NCI-H2227 (cell line): Measurements from ENCODE around the gene SCUBE1.
"Not testable (repeated sequence)": the region's sequence is repeated elsewhere in the genome, so short reads cannot be mapped to it uniquely, and the experiment has no call there.

Experiments
- DNase-seq: peaks from one replicate; lab custom pipeline; 2025; ENCODE audit not compliant: unreplicated experiment; lab: John Stamatoyannopoulos, UW

SCUBE1 gene

DNA sequence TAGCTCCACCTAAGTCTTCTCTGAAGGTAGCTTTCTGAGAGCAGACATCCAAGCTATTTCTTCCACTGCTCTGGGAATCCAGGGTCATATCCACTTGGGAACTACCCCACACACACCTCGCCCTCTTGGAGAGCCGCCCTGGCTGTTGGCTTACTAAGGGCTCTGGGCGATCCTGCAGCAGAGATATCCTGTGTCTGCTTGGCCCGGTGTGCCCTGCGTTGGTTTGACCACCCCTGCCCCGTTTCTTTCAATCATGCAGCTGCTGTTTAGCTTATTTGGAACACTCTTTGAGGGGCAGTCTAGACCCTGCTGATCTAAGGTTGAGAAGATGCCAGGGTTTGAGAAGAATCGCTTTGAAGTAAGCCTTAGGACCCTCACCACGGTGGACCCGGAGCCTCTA is 17.4 kb upstream of the SCUBE1 start:
- no peak for DNase-seq

DNA sequence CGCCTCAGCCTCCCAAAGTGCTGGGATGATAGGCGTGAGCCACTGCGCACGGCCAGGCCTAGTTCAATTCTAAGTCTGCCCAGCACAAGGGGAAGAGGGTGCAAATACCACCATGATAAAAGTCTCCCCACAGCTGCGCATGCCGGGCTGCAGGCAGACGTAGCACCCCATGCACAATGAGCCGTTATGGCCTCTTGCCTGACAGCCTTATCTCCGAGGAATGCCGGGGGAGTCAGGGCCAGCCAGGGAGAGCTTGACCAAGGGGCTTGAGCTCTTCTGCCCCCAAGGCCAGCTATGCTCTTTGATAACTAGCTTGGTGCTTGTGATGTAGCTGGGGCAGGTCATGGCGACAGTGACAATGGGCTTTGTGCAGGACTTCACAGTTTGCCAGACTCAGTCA is 13.7 kb upstream of the SCUBE1 start:
- no peak for DNase-seq

DNA sequence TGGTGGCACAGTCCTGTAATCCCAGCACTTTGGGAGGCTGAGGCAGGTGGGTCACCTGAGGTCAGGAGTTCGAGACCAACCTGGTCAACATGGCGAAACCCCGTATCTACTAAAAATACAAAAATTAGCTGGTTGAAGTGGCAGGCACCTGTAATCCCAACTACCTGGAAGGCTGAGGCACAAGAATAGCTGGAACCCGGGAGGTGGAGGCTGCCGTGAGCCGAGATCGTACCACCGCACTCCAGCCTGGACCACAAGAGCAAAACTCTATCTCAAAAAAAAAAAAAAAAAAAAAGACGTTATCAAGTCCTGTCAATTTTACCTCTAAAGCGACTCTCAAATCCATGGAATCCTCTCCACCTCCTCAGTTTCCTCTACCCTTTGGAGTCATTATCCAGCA is 12.5 kb upstream of the SCUBE1 start:
- not testable (repeated sequence) for DNase-seq

GRCh38 chr22:43351966-43352345 is 8.8 kb upstream of the SCUBE1 start:
- DNase-seq: no peak

GRCh38 chr22:43349636-43350035 is 6.5 kb upstream of the SCUBE1 start:
- DNase-seq: no peak

DNA sequence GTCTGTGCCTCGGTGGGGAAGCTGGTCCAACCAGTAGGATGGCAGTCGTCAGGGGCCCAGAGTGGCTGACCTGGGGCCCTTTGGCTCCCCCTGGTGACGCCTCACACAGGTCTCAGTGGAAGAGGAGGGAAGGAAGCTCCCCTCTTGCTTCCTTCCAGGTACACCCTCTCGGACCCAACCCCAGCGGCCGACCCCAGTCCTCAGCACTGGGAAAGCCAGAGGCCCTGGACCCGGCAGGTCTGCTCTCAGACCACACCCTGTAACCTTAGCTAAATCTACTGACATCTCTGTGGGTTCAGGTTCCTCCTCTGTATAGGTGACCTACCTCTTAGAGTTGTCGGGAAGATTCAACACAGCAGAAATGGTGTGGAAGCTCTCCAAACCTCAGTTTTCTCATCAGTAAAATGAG is 3.4 kb upstream of the SCUBE1 start:
- no peak for DNase-seq

DNA sequence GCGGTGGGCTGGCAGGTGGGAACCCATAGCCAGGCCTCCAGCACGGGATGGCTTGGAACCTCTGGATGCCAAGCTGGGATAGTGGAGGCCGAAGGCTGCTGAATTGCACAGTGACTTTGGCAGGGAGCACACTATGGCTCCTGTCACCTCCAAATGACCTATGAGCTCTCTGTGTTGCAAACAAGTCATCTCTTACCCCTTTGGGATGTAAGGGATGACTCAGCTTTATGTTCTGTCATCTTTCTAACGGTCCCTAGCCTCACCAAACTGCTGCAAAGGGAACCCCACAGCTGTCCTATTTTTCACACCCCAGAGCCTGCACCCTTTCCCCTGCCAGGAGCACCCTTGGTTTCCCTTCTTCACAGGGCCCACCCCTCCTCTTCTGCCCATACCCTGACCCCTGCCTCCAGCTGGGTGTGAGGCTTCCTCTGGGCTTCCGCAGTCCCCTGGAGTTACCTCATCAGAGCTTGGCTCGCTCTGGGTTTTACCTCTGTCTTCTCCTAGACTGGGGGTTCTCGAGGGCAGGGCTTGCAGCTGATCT is 2.7 kb upstream of the SCUBE1 start:
- DNase-seq: no peak

DNA sequence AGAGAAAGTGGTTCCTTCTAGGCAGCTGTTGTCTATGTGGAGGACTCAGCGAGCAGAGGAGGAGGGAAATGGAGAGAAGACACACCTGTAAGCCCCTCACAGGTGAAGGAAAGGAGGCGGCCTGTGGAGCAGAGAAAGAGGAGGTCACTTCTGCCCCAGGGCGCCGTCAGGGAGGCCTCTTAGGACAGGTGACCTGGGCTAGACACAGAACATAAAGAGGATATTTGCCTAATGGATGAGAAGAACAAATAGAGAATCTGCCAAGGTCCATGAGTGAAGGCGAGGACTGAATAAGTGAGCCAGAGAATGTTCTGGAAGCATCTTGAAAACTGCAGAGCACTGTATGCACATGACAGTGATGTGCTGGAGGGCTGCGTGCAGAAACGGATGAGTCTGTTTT is 2.2 kb upstream of the SCUBE1 start:
- DNase-seq: no peak

- no peak for DNase-seq
Observed at GRCh38 chr22:43344520-43344787, 1.3 kb upstream of the SCUBE1 start.

DNA sequence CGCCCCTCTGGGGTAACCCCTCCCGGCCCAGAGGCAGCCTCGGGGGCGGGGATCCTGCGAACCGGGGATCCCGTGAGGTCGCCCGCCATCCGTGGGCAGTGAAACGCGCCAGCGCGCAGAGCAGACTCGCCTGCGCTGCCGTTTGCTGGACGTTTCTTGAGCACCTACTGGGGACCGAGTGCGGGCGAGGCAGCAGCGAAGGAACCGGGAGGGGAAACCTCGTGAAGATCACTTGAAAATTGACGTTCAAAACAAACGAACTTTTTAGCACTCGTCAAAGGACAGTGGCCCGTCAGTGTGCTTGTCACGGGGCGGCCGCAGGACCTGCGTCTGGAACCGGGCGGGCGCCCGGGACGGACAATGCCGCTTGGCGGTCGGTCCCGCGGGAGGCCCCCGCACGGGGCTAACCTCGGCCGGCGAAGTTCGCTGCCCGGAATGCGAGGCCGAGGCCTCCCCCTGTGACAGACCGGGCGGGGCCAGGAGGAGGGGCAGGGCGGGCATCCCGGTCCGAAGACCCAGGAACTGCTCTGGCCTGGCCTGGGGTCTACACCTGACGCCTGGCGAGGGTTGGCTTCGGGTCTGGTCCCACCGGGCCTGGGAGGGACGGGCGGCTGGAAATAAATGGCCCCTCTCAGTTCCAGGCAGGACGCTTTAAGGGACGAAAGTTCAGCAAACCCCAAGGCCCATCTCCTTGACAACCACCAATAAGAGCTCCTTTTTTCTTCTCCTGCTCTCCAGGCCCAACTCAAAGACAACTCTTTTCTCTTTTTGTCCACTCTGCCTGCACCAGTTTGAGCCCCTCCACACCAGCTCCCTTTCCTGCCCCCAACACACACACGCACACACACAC is 723 bp upstream of the SCUBE1 start:
- DNase-seq: no peak

GRCh38 chr22:43342347-43343261 is 568 bp downstream of the SCUBE1 start:
- no peak for DNase-seq

GRCh38 chr22:43341565-43341964 is 1.6 kb downstream of the SCUBE1 start:
- no peak for DNase-seq

GRCh38 chr22:43338766-43339345 is 4.3 kb downstream of the SCUBE1 start:
- DNase-seq: no peak

DNA sequence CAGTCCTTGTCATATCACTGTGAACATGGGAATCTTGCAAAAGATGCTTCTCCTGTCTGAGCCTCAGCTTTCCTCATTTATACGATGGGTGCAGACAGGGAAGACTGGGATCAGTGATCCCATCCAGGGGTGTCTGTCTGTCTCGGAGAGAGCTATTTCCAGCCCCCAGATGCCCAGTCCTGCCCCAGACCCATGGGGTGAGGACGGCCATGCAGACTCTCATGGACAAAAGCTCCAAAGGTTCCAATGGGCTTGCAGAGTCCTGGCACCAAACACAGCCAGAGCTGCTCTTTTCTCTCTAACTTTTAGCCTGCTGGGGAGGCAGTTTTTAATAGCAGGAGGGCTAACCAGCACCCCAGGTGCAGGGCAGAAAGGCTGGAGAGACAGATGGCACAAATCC is 5.2 kb downstream of the SCUBE1 start:
- no peak for DNase-seq

DNA sequence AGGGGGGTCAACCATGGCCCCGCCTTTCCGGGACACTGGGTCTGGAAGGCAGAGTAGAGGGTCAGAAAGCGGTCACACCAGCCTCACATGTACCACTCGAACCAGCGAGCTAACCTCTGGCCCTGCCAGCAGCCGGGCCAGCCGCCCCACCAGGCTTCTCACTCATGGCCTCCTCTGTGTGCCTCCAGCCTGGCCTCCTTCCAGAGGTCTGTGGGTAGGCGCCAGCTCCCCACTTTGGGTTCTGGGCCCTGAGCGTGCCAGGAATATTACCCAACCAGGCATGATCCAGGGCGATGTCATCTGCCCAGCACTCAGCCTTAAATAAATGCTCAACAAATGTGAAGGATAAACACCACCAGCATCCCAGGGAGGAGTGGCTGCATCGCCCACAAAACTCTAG is 5.8 kb downstream of the SCUBE1 start:
- no peak for DNase-seq

DNA sequence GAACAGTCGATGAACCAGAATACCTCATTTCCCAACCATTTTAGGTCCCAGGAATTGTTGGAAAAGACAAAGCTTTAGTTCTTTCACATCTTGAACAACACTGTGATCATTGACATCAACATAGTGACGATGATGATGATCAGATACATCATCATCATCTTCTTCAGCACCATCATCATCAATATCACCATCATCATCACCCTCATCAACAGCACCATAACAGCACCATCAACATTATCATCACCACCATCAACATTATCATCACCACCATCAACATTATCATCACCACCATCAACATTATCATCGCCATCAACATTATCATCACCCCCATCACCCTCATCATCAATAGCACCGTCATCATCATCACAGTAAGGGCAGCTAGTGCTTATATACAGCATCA is 8.8 kb downstream of the SCUBE1 start:
- no peak for DNase-seq

DNA sequence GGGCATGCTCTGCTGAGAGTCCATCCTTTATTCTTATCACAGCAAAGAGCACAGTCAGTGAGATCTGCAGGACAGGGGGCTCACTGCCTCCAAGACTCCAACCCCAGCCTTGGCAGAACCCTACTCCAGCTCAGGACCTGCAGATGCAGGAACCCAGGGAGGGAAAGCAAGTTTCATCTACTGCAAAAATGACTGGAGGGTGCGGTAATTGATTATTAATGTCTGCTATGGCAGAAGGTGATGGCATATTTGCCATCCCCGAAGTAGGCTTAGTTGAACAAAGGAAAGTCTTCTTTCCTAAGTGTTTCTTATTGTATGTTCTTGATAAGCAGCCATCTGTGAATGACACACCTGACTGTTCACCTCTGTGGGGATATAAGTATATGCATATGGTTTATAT is 9.2 kb downstream of the SCUBE1 start:
- DNase-seq: no peak

- no peak for DNase-seq
Observed at GRCh38 chr22:43333156-43333555, 10.0 kb downstream of the SCUBE1 start.

GRCh38 chr22:43331698-43332097 is 11.5 kb downstream of the SCUBE1 start:
- no peak for DNase-seq

DNA sequence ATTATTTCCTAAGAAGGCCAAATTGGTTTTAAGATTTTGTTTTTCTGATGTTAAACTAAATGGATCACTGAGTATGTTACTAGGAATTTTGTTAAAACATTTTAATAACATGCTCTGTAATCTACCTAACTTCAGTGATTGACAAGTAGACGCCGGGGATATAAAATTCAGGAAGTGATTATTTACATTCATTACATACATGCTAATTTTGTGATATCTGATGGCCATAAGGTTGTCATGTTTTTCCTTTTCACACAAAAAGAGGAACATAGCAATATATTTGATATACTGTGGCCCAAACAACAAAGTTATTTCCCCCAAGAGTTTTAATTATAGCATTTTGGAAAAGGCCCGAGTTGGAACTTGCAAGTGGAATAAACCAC is 12.1 kb downstream of the SCUBE1 start:
- no peak for DNase-seq

DNA sequence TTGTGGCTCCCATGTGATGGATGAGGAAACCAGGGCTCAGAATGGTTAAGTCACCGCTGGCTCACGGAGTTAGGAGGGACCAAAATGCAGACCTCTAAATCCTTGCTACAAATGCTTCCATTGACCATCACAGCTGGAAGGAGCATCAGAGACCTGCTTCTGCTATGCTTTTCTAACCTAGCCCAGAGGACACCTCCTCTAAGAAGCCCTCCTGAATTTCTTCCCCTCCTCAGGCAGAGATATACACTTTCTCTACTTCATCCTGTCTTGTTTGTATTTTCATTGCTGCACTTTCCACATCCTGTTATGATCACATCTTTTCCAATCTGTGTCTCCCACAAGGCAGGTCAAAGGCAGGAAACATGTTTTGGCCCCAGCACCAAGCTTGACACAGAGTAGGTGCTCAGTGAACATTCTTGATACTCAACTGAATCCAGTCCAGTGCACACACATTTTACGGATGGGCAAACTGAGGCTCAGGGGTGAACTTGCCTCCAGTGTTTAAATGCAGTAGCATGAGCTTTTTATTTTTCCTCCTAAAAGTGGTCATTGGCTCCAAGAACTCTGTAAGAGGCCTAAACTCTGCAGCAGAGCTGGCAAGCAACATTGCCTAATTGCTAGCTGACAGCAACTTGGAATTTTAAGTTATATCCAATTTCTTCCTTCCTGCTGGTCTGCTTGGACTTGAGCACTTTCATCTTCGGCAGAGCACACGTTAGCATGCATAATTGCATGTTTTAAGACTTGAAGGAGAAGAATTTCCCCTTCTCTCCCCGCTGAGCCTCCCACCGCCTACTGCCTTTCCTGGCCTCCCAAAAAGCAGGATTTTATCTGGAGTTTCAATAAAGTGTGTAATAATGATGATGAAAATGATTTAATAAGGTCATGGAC is 12.7 kb downstream of the SCUBE1 start:
- DNase-seq: no peak
